DOHH2 (cell line): ENCODE data around the gene SNAPC3.

Source experiments
- H3F3A ChIP-seq: fragments of 200-600 bp; sonication (generic), shearing (Covaris generic); 2 replicates; pipeline ENCODE4 v1.6.0; 2016; ENCODE audit warnings: antibody characterized with exemption, mild to moderate bottlenecking; ENCODE audit not compliant: control insufficient read depth, insufficient read depth
- H3K27ac ChIP-seq: fragments of 200-600 bp; sonication (generic); 2 replicates; pipeline ENCODE4 v1.5.1; 2014; ENCODE audit warnings: low read depth, mild to moderate bottlenecking, low read length, moderate library complexity
- H3K27me3 ChIP-seq: fragments of 200-600 bp; sonication (generic); 2 replicates; pipeline ENCODE4 v1.6.1; 2014; ENCODE audit warnings: mild to moderate bottlenecking, low read length, mixed read lengths; ENCODE audit not compliant: control insufficient read depth
- H3K36me3 ChIP-seq: fragments of 200-600 bp; sonication (generic); 2 replicates; pipeline ENCODE4 v1.6.1; 2014; ENCODE audit warnings: mild to moderate bottlenecking, low read length, moderate library complexity, mixed read lengths; ENCODE audit not compliant: control insufficient read depth
- H3K4me1 ChIP-seq: fragments of 200-600 bp; sonication (generic); 2 replicates; pipeline ENCODE4 v1.6.1; 2014; ENCODE audit warnings: mild to moderate bottlenecking, low read length, mixed read lengths; ENCODE audit not compliant: control insufficient read depth
- H3K4me2 ChIP-seq: fragments of 200-600 bp; sonication (generic); 2 replicates; pipeline ENCODE4 v1.6.0; 2014; ENCODE audit warnings: mild to moderate bottlenecking, low read length, moderate library complexity
- H3K4me3 ChIP-seq: fragments of 200-600 bp; sonication (generic); 2 replicates; pipeline ENCODE4 v1.5.1; 2014; ENCODE audit warnings: mild to moderate bottlenecking, low read length, mixed read lengths
- H3K79me2 ChIP-seq: fragments of 200-600 bp; sonication (generic); 2 replicates; pipeline ENCODE4 v1.6.1; 2014; ENCODE audit warnings: mild to moderate bottlenecking, low read length, mixed read lengths; ENCODE audit not compliant: control insufficient read depth
- H3K9me2 ChIP-seq: fragments of 200-600 bp; sonication (generic); replicated peaks from 2 replicates; pipeline ENCODE4 v1.6.1; 2014; ENCODE audit warnings: mild to moderate bottlenecking, low read length, mixed read lengths; ENCODE audit not compliant: control insufficient read depth
- H3K9me3 ChIP-seq: fragments of 200-600 bp; sonication (generic); 2 replicates; pipeline ENCODE4 v1.6.1; 2014; ENCODE audit warnings: antibody characterized with exemption, low read length, mixed read lengths; ENCODE audit not compliant: control insufficient read depth, insufficient read depth
- H4K20me1 ChIP-seq: fragments of 200-600 bp; sonication (generic); 2 replicates; pipeline ENCODE4 v1.6.0; 2014; ENCODE audit warnings: low read depth, mild to moderate bottlenecking, antibody characterized with exemption, low read length, moderate library complexity; ENCODE audit not compliant: control insufficient read depth, insufficient read depth
- CTCF ChIP-seq: fragments of 200-600 bp; sonication (generic); IDR thresholded peaks from one replicate; pipeline ENCODE4 v1.5.1; 2014; ENCODE audit warnings: antibody characterized with exemption, mild to moderate bottlenecking, low read depth, low read length; ENCODE audit not compliant: poor library complexity, severe bottlenecking
- EZH2phosphoT487 ChIP-seq: fragments of 200-600 bp; sonication (generic); IDR thresholded peaks from 2 replicates; pipeline ENCODE4 v1.6.1; 2017; ENCODE audit warnings: borderline replicate concordance, mild to moderate bottlenecking, antibody characterized with exemption, low read length, moderate library complexity, mixed read lengths

SNAPC3 gene

GRCh38 chr9:15400281-15400941, 22.3 kb upstream of the SNAPC3 start:
- TF ChIP-seq EZH2phosphoT487 = no peak
- TF ChIP-seq CTCF = no peak

GRCh38 chr9:15401266-15401665, 21.4 kb upstream of the SNAPC3 start:
- no peaks in the 10 kb centered on the region for H3K9me2 ChIP-seq
- no peaks in the 10 kb centered on the region for H3K79me2 ChIP-seq
- H4K20me1 ChIP-seq = no peaks in the 10 kb centered on the region
- H3K4me1 ChIP-seq = no peaks in the 10 kb centered on the region
- H3K36me3 ChIP-seq = no peaks in the 10 kb centered on the region
- TF ChIP-seq EZH2phosphoT487 (no peak), CTCF (no peak)
- H3K27me3 ChIP-seq = no peaks in the 10 kb centered on the region
- peaks cover 4% of the 10 kb centered on the region; the same call in 1 of the 2 replicates for H3K9me3 ChIP-seq
- no peaks in the 10 kb centered on the region for H3F3A ChIP-seq
- H3K27ac ChIP-seq = no peak overlapping the region
- H3K4me2 ChIP-seq = no peak overlapping the region
- H3K4me3 ChIP-seq = no peak overlapping the region

More at GRCh38 chr9:15400281-15400941, 22.3 kb upstream of the SNAPC3 start:
- Histone ChIP-seq H3K4me1 (no peaks in the 10 kb centered on the region), H3F3A (no peaks in the 10 kb centered on the region), H4K20me1 (no peaks in the 10 kb centered on the region), H3K79me2 (no peaks in the 10 kb centered on the region), H3K4me2 (no peak overlapping the region), H3K27me3 (no peaks in the 10 kb centered on the region), H3K27ac (no peak overlapping the region), H3K36me3 (no peaks in the 10 kb centered on the region), H3K9me3 (peaks cover 4% of the 10 kb centered on the region; the same call in 1 of the 2 replicates), H3K4me3 (no peak overlapping the region), H3K9me2 (no peaks in the 10 kb centered on the region)

- Histone ChIP-seq H3K27ac (no peak overlapping the region), H3K36me3 (no peaks in the 10 kb centered on the region)
Observed at GRCh38 chr9:15403155-15403554, 19.5 kb upstream of the SNAPC3 start.

More at GRCh38 chr9:15403155-15403554, 19.5 kb upstream of the SNAPC3 start:
- H4K20me1 ChIP-seq = no peaks in the 10 kb centered on the region
- H3K4me3 ChIP-seq = no peak overlapping the region
- no peaks in the 10 kb centered on the region for H3K9me2 ChIP-seq
- no peak overlapping the region for H3K4me2 ChIP-seq
- H3K4me1 ChIP-seq = no peaks in the 10 kb centered on the region
- TF ChIP-seq EZH2phosphoT487 (no peak), CTCF (peak; percentile 67)
- no peaks in the 10 kb centered on the region for H3F3A ChIP-seq
- H3K79me2 ChIP-seq = no peaks in the 10 kb centered on the region
- H3K9me3 ChIP-seq = peaks cover 4% of the 10 kb centered on the region; the same call in 1 of the 2 replicates
- H3K27me3 ChIP-seq = no peaks in the 10 kb centered on the region
